ENCODE measurements around the gene MYH10. TPM values are rescaled to one million over a fixed set of nuclear protein-coding genes. Genes with fewer than 3 reads are reported as not detected.

MYH10 gene
- total RNA-seq, 1 experiment from 2014 or later, result 28.4 TPM

DNA sequence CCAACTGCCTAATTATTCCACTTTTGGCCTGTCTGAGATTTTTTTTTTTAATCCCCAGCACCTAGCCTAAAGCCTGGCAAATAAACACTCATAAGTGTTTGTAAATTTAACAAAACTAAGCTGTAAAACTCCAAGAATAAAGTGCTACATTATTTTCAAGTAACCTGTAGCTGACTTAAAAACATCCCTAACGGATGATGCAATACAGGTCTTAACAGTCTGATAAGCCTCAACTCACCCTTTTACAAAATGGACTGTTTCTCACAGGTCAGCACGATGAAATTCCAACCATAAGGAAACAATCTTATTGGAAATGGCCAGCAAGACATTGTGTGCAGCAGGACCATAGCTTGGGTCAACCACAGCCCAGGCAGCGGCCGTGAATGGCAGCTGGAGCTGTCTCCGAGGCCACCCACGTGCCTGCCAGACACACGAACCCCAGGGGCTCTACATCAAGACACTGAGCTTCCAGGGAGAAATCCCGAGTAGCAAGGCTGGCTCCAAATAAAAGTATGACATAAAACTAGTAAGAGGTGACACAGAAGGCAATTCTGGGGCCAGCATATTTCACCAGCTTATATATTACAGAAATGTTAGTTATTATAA, 135.9 kb downstream of the MYH10 start:
- DNase-seq (ENCODE audit: low read depth), result no peak

DNA sequence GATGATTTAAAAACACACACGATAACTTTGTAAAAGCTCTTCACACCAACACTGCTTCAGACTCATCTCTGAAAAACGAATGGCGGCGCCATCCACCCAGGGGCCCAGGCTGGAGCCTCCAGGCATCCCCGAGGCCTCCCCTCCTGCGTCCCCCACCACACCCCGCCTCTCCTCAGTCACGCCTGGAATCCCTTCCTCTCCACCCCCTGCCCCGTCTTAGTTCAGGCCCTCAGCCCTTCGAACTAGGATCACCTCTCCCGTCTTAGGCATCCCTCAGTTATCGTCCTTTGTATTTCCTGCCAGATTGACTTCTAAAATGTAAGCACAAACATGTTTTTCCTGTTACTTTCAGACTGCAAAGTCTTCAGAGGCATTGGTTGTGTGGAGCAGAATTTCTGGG, 136.5 kb downstream of the MYH10 start:
- DNase-seq (ENCODE audit: low read depth), result no peak

DNA sequence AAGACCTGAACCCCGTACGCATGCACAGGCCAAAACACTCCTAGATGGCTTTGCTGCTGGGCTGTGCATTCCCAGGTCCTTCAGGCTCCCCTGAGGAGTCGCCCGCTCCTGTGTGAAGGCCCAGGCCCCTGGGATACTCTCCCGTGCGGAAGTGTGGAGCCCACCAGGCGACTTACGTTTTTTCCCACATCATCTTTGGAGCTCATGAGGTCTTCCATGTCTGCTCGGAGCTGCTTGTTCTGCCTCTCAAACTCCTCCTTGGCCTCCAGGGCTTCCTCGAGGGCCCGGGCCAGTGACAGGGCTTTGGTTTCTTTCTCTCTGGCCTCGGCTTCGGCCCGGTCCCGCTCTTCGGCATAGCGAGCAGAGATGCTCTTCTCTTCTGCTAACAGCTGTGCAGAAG, 138.4 kb downstream of the MYH10 start:
- no peak for DNase-seq (ENCODE audit: low read depth)

DNA sequence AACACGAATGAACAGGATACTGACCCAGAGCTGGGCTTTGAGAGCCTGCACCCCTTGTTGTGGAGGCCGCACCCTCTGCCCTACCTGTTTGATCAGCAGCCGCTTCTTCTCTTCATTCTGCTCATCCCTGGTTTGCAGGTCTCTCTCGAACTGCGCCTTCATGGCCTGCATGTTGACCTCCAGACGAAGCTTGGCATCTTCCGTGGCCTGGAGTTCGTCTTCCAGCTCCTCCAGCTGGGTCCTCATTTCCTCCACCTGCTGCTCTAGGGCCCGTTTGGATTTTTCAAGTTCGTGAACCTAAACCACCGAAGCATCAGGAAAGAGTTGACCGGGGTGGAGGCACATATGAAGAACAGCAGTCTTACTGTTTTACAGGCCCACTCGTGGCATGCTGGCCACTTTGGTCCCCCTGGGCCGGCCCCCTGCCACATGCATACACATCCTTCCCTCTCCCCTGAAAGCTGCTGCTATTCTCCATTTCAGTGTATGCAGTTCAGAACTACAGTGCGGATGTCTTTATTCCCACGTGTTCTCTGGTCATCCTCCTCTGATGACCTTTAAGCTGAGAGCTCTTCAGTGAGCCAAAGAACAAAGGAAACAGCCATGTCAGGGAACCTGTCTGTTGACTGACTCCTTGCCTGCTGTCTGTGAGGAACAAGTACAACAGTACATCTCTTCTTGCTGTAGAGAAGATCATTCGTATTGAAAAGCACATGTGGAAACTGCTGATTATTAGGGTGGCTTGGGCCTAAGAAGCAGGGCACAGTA, 140.1 kb downstream of the MYH10 start:
- DNase-seq (ENCODE audit: low read depth), result no peak

DNA sequence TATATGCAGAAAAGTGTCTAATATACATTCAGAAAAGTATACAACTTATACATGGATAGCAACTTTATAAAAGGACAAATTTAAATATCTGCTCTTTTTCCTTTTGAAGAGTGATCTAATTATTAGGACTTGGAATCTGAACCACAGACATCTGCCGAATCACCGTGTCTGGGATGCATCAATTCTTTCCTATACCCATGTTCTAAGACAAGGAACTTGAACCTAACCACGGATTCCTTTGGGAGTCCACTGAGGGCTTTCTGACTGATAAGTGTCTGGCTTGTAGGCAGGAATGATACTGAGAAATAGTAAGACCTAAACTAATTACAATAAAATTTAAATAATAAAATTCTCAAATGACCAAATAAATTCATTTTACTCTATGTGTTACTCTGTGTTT, 140.7 kb downstream of the MYH10 start:
- DNase-seq (ENCODE audit: low read depth), result no peak

DNA sequence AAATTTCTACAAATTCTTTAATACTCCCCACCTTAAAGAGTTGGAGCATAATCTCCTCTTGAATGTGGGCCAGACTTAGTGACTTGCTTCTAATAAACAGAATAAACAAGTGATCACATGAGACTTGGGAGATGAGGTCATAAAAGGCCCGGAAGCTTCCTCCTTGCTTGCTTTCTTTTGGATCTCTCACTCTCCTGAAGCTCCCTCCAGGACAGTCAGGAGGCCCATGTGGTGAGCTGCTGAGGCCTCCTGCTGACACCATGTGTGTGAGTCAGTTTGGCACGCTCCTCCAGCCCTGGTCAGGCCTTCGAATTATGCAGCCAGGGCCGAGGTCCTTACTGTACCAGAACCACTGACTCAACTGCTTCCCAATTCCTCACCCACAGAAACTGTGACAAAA, 141.6 kb downstream of the MYH10 start:
- peak; percentile 83 for DNase-seq (ENCODE audit: low read depth)

DNA sequence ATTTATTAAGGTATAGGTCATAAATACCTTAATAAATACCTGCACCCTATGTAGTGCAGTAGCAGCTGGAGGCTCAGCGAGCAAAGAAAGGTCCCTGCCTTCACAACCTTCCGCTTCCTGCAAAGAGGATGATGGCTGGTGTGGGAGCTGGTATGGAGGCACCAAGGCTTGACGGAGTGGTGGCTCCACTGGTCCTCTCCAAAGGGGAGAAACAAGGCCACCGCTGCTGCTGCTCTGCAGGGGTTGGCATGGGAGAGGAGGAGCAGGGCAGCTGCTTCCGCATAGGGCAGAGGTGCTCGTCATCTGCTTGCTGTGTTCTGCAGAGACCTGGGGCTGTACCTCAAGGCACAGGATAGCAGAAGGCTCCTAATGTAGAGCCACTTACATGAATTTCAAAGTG, 142.0 kb downstream of the MYH10 start:
- DNase-seq (ENCODE audit: low read depth), result no peak

DNA sequence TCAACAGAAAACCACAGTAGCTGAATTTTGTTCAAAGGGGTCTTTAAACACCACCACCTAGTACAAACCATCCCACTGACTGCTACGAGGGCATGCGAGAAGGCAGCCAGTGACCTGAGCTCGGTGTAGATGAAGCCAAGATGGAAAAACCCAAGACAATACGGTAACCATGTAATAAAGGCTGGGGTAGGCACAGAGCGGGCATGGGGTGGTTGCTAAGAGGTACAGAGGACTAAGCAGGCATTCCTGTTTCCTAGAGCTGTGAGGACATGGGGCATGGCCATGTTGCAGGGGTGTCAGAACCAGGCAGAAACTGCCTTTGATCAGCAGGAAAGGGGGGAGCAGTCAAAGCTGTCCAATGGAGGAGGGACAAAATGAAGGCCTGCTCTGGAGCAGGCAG, 142.8 kb downstream of the MYH10 start:
- DNase-seq (ENCODE audit: low read depth), result no peak

DNA sequence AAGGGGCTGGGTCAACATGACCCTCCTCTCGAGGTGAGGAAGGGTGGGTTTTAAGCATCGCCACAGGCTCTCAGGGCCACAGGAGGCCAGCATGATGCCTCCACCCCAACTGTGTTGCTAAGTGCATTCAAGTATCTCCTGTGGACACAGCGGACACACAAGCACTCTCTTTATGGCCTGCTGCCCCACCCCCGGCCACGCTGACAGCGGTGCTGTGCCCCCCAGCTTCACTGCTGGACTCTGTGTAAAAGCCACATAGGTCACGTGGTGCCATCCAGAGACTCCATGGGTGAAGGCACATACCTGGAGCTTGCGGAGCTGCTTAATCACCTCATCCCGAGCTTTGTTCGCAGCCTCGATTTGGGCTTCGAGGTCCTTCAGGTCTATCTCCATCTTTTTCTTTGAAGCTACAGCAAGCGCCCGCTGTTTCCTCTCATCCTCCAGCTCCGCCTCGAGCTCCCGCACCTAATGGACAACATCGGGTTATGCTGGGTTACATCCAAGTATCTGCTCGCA, 143.3 kb downstream of the MYH10 start:
- no peak for DNase-seq (ENCODE audit: low read depth)

DNA sequence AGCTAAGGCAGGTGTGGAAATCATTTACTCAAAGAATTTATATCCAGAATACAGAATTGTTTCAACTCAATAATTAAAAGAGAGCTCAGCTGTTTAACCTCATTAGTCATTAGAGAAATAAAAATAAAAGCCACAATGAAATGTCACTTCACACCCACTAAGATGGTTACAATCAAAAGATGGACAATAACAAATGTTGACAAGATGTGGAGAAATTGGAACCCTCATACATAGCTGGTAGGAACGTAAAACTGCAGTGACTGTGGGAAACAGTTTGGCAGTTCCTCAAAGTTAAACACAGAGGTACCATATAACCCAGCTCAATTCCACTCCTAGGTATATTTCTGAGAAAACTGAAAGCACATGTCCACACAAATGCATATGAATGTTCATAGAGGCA, 145.0 kb downstream of the MYH10 start:
- DNase-seq (ENCODE audit: low read depth), result no peak

DNA sequence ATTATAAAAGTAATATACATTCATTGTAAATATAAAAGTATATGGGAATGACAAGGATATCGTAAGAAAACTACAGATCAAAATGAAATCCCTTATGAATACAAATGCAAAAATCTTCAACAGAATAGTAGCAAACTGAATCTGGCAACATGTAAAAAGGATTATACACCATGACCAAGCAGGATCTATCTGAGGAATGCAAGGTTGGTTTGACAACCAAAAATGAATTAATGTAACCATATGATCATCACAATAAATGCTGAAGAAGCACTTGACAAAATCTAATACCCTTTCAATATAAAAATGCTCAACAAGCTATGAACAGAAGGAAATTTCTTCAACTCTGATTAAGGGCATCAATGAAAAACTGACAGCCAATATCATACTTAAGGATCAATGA, 146.1 kb downstream of the MYH10 start:
- no peak for DNase-seq (ENCODE audit: low read depth)

DNA sequence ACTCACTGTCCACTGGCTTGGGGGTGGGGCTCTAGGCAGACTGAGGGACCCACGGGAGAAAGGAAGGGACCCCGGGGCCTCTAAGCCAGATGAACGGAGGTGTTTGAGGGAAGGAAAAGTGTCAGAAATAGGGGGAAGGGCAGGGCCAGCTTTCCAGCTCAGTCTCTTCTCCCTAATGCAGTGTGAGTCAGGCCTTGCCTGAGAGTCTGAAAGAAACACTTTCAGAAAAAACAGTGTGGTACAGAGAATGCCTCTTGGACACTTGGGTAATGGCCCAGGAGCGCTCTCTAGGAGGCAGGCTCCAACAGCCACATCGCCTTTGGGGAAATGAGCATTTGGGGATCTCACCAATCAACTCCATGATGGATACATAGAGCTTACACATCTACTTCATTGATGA, 148.0 kb downstream of the MYH10 start:
- no peak for DNase-seq (ENCODE audit: low read depth)

DNA sequence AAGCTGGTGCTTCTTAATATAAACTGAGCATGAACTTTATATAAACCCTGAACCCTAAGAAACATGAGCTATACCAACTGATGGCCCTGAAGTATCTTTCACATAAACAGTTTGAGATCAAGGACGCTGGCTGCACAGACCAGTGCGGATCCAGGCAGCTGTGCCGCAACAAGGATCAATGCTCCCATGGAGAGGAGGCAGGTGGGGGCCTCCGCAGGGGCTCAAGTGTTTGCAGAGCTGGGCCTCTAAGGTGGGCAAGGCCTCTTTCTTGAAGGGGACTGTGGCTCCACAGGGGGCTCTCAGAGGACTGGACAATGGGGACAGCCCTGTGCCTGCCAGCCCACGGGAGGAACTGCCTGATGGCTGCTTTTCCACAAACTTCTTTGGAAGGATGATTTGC, 148.8 kb downstream of the MYH10 start:
- DNase-seq (ENCODE audit: low read depth), result no peak

DNA sequence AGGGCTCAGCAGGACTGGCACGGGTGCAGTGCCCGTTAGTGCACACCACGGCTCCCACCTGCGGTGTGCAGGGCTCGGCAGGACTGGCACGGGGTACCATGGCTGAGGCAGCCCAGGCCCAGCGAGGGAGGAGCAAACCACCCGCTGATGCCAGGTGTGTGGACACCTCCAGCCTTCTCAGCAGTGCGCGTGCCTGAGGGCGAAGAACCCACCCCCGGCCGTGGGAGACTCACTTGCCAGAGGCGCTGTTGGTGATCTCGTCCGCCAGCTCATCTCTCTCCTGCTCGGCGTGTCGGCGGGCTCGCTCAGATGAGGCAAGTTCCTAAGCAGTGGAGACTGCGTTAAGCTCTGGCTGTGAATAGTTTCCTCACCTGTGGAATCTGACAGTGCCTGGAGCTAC, 149.4 kb downstream of the MYH10 start:
- no peak for DNase-seq (ENCODE audit: low read depth)

DNA sequence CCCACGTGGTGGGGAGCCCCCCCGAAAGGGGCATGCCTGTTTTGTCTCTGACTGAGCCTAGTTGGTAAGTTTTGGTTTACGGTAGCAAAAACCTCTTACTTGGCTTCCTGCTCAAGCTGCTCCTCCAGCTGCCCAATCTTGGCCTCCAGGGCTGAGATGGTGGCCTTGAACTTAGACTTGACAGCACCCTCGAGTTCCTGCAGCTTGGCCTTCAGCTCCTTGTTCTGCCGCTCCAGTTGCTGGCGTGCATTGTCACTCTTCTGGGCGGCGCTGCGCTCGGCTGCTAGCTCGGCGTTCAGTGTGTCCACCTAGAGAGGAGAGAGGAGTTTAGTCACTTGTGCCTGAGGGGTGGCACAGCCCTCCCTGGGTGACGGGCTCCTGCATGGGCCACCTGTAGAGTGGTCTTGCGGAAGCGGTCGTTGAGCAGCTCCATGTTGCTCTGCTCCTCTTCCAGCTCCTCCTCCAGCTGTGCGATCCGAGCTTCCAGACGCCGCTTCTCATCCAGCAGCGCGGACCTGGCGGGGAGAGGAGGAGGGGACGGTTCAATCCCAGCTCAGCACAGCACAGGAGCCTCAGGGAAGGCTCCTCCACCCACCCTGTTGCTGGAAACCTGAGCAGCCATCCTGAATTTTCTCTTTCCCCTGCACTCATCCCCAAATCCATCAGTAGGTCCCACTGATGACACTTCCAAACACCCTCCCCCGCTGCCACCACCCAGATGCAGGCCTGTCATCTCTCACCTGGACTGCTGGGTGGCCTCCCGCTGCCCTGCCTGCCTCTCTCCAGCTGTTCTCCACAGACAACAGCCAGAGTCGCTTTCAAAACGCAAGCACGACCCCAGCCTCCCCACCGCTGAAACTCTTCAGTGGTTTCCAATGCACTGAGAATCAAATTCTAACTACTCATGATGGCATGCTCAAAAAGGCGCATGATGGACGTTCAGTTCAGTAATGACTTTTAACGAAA, 150.2 kb downstream of the MYH10 start:
- no peak for DNase-seq (ENCODE audit: low read depth)

DNA sequence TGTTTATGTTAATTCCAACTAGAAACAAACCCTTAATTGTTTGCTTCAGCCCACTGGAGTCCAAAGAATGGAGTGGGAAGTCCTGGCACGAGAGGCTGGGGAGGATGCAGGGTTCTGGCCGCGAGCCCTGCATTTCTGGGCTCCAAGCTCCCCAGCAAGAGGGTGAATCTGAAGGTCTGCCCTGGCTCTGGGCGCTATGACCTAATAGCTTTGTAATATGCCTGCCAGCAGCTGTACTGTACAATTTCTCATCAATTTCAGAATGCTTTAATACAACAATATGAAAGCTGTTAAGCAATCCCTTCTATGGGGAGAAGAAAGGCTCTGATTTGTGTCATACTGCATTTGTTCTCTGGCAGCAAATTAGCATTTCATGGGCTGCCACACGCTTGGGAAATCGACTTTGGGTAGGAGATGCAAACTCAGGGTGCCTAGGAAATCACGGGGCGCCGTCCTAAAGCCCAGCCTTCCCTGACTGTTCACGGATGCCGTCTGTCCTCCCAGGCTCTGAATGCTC, 151.0 kb downstream of the MYH10 start:
- DNase-seq (ENCODE audit: low read depth), result no peak

DNA sequence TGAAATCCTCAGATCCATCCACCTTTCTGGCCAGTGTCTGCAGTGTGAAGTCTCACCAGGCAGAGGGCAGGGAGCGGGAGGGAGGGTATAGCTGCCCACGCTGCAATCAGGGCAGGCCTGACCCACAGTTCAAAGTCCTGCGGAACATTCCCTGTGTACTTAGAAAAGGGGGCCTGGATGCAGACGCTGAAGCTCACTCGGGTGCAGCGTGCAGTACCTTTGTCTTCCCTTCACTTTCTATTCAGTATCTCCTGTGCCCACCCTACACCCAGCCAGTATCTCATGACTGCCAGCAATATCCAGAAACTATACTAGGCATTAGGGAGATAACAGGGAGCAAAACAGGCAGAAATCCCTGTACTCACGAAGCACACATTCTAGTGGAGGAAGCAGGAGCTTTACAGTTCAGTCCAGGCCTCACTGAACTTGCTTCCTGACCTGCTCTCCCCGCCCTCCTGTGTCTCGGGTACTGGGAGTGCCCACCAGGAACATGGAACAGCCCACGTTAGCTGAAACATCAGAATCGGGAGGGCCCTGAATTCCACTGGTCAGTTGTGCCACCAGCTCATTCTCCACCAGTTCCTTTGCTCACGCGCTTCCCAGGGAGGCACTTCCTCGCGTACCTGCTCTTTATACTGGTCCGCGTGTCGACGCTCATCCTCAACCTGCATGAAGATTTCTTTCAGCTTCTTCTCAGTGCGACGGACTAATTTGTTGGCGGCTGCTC, 152.6 kb downstream of the MYH10 start:
- DNase-seq (ENCODE audit: low read depth), result no peak

DNA sequence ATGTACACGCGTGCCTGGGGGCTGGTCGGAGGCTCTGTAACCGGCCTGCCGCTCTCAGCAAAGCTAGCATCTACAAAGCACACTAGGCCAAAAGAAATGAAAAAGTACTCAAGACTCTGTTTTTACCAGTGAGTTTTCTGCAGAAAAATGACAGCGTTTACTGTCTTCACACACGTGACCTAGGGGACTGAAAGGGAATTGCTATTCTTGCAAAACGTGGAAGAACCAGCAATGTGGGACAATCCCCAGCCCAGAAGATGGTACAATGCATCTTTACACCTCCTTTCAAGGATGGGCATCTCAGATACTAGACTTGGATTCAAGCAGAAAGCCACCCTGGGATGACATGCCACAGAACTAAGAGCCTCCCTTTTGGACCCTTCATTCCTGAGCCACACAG, 153.4 kb downstream of the MYH10 start:
- DNase-seq (ENCODE audit: low read depth), result no peak

DNA sequence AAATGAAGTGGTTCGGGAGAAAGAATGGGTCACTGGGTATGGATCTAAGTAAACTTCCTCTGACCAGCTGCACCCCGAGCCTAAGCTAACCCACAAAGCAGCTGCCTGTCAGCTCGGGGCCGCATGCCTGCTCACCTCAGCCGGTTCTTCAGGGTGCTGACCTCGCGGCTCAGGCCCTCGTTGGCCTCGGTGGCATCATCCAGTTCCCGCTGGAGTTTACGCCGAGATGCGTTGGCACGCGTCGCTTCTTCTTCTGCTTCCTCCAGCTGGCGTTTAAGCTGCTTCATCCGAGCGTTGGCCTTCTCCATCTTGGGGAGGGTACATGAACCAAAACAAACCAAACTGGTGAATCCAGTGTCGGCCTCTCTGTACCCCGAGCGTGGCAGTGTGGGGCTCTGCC, 153.8 kb downstream of the MYH10 start:
- no peak for DNase-seq (ENCODE audit: low read depth)

DNA sequence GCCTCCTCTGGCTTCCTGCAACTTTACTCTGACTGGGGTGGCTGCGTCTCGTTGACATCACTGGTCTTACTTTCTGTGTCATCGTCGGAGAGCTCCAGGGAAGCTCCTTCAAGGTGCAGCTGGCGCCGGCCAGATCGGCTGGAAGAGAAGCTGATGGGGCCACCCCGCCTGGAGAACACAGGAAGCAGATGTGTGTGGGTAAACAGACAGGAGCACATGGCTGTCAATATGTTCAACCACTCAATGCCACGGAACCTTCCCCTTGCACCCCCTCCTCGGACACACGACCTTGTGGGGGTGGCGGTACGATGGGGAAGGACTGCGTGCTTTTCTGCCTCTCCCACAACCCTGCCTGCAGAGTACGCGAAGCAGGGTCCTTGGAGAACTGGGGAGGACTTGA, 154.7 kb downstream of the MYH10 start:
- no peak for DNase-seq (ENCODE audit: low read depth)

DNA sequence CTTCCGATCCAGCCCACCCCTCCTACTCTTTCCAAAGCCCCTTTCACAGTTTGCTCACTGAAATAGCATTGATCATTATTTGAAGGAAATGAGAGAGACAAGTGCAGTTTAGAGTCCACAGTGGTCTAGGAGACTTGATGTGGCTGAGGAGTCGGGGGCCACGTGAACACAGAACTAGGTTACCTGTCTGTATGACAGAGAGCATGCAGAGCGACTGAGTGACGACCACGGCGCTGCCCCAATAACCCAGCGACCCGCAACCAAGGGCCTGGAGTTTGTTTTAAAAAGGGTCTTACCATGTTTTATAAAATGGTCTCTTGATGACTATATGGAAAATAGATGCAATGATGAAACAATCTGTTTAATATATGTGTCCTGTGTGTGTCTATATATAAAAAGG, 155.3 kb downstream of the MYH10 start:
- no peak for DNase-seq (ENCODE audit: low read depth)

DNA sequence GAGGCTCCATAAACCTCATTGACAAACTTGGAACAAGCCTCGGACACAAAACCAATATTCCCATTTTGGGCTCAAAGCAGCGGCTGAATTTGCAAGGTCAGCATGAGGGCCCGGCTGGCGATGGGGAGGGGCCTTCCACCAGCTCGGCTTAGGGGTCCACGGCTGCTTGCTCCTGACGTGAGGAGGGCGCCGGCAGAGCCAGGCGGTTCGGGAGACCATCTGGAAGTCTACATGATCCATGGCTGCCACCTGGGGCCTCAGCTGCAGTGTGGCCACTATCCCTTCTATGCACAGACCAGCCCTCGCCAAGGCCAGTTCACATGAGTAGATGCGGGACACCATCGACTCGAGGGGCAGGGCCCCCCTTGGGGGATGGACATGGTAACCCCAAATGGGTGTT, 155.7 kb downstream of the MYH10 start:
- no peak for DNase-seq (ENCODE audit: low read depth)

Data from Daoy (cell line).